ENCODE measurements around the gene HOGA1.
A peak's percentile ranks its signal among the peaks of the same experiment; 100 is the strongest.
"Not testable (repeated sequence)": the region's sequence is repeated elsewhere in the genome, so short reads cannot be mapped to it uniquely, and the experiment has no call there.

Gene HOGA1

GRCh38 chr10:97635577-97635976, 51.4 kb downstream of the HOGA1 start:
- TF ChIP-seq, protein P1, sequence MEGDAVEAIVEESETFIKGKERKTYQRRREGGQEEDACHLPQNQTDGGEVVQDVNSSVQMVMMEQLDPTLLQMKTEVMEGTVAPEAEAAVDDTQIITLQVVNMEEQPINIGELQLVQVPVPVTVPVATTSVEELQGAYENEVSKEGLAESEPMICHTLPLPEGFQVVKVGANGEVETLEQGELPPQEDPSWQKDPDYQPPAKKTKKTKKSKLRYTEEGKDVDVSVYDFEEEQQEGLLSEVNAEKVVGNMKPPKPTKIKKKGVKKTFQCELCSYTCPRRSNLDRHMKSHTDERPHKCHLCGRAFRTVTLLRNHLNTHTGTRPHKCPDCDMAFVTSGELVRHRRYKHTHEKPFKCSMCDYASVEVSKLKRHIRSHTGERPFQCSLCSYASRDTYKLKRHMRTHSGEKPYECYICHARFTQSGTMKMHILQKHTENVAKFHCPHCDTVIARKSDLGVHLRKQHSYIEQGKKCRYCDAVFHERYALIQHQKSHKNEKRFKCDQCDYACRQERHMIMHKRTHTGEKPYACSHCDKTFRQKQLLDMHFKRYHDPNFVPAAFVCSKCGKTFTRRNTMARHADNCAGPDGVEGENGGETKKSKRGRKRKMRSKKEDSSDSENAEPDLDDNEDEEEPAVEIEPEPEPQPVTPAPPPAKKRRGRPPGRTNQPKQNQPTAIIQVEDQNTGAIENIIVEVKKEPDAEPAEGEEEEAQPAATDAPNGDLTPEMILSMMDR (IDR thresholded peaks at IDR 0.05; ENCODE audit: insufficient read depth, low read depth, low read length, missing control alignments) = no peak
- H3K4me3 ChIP-seq (ENCODE audit: low read length) = no peak overlapping the region
- DNase-seq (ENCODE audit: low read depth) = no peak

DNA sequence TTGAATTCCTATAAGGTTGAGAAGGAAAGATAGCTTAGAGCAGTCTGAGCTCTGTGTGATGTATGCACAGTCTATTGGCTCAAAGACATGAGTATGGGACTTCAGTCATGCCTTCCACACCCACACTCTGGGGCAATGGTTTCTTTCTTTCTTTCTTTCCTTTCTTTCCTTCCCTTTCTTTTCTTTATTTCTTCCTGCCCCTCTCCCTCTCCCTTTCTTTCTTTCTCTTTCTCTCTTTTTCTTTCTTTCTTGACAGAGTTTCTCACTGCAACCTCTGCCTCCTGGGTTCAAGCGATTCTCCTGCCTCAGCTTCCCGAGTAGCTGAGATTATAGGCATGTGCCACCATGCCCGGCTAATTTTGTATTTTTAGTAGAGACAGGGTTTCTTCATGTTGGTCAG, 54.9 kb downstream of the HOGA1 start:
- not testable (repeated sequence) for DNase-seq (ENCODE audit: low read depth); H3K4me3 ChIP-seq (ENCODE audit: low read length)

GRCh38 chr10:97640174-97640867, 56.1 kb downstream of the HOGA1 start, which contains the start of gene PI4K2A:
Gene PI4K2A, plus strand, starts transcription at chr10:97640671. Its CDS starts 72 bp downstream, at chr10:97640743.
- peak; percentile 100 for DNase-seq (ENCODE audit: low read depth)
- H3K4me3 ChIP-seq (ENCODE audit: low read length) = peak within 1 kb of the TSS; percentile 88
- TF ChIP-seq, protein P1 (IDR thresholded peaks at IDR 0.05; ENCODE audit: insufficient read depth, low read depth, low read length, missing control alignments) = no peak

DNA sequence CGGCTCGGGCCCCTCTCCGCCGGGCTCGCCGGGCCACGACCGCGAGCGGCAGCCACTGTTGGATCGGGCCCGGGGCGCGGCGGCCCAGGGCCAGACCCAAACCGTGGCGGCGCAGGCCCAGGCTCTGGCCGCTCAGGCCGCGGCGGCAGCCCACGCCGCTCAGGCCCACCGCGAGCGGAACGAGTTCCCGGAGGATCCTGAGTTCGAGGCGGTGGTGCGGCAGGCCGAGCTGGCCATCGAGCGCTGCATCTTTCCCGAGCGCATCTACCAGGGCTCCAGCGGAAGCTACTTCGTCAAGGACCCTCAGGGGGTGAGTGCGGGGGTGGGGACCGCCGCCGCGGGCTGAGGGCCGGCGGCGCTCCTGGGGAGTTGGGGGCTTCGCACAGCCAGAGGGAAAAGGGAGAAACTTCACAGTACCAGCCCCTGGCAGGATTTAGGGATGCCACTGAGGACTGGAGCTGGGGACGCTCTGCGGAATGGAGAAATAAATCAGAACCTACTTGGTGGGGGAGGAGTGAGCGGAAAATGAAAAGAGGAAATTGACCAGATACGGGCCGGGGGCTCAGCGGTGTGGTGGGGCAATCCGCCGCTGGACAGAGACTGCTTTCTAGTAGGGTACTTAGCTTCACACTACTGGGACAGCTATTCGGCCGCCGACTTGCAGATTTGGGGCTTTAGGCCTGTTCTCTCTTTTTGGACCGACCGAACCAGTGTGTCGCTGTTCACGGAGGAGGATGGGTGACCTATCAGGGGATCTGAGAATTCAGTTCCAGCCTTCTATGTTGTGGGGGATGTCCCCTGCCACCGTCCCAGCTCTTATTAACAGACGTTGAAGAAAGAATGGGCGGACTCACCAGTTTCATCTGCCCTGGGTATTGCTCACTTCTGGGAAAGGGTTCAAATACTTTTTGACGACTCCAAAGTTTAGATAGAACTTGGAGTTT, 57.0 kb downstream of the HOGA1 start:
- DNase-seq (ENCODE audit: low read depth) = peak; percentile 35
- H3K4me3 ChIP-seq (ENCODE audit: low read length) = peak overlapping the region; percentile 88
- TF ChIP-seq, protein P1 (IDR thresholded peaks at IDR 0.05; ENCODE audit: insufficient read depth, low read depth, low read length, missing control alignments) = no peak

- not testable (repeated sequence) for H3K4me3 ChIP-seq (ENCODE audit: low read length); DNase-seq (ENCODE audit: low read depth)
Observed at GRCh38 chr10:97642471-97643159, 58.4 kb downstream of the HOGA1 start.

GRCh38 chr10:97643441-97643985, 59.3 kb downstream of the HOGA1 start:
- no peak for DNase-seq (ENCODE audit: low read depth)
- TF ChIP-seq, protein P1 (IDR thresholded peaks at IDR 0.05; ENCODE audit: insufficient read depth, low read depth, low read length, missing control alignments) = no peak
- H3K4me3 ChIP-seq (ENCODE audit: low read length) = no peak overlapping the region

DNA sequence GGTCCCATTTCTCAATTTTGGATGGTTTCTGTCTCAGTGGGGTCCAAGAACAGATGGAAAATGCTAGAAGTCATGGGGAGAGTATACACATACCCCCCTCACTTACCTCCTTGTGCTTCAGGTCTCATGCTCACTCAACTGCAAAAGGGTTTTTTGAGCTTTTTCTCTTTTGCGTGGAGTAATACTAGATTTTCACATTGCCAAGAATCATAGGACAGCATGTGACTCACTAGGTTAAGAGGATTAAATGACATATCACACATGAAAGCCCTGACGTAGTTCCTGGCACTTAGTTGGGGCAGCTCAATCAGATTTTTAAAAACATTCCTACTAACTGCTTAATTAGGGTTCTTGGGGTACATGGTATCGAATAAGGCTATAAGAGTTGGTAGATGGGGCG, 60.7 kb downstream of the HOGA1 start:
- TF ChIP-seq, protein P1 (IDR thresholded peaks at IDR 0.05; ENCODE audit: insufficient read depth, low read depth, low read length, missing control alignments) = no peak
- no peak overlapping the region for H3K4me3 ChIP-seq (ENCODE audit: low read length)
- DNase-seq (ENCODE audit: low read depth) = no peak
